HepG2 (cell line): Measurements from ENCODE around the gene UCKL1. TPM values are rescaled to one million over a fixed set of nuclear protein-coding genes. Genes with fewer than 3 reads are reported as not detected.
A peak's percentile ranks its signal among the peaks of the same experiment; 100 is the strongest.

Experiments
- ATAC-seq: fragments of 200-7000 bp; cut with Tn5 transposase; 3 replicates; pipeline ENCODE4 v1.9.1; 2020; ENCODE audit warnings: mild to moderate bottlenecking, moderate library complexity
- BruUV-seq: library from RNA; stranded (reverse); fragments of 400-500 nt; replicated peaks from 2 replicates; lab custom pipeline; 2021; lab: Mats Ljungman, UMichigan
- CTCF ChIA-PET: fragments of 300-600 bp; formaldehyde crosslinking; extraction: SDS; loops from one replicate; lab custom pipeline; 2021; ENCODE audit warnings: low total read pairs, inconsistent platforms, low intra/inter-chr PET ratio; lab: Yijun Ruan, JAX
- POLR2A ChIA-PET: fragments of 350-600 bp; sonication (Branson Sonifier 250); formaldehyde crosslinking; loops from one replicate; lab custom pipeline; 2020; ENCODE audit warnings: antibody characterized with exemption, inconsistent platforms; lab: Yijun Ruan, JAX
- DNase-seq: peaks from one replicate; pipeline ENCODE4 v3.0.0-alpha.2; 2015; ENCODE audit warnings: low spot score
- FAIRE-seq: peaks from 3 replicates; lab custom pipeline; 2011; peaks lifted over from hg19 to GRCh38; lab: Jason Lieb, UNC
- H2AFZ ChIP-seq: one replicate; pipeline ENCODE4 v1.6.1; 2011; ENCODE audit warnings: low read length, inconsistent platforms
- H3K27ac ChIP-seq: fragments of 300-600 bp; 3 replicates; pipeline ENCODE4 v1.8.0; 2011; ENCODE audit warnings: mixed run types, mild to moderate bottlenecking, mixed read lengths, low read length, inconsistent platforms; ENCODE audit not compliant: insufficient read depth; ENCODE audit errors: extremely low read length
- H3K27me3 ChIP-seq, 2 experiments: fragments of 200-600 bp in 1 of 2; 2 replicates in 1 of 2; 3 replicates in 1 of 2; pipeline versions ENCODE4 v1.6.0 to v1.8.0; 2011; ENCODE audit warnings: low read length in 2 of 2, mild to moderate bottlenecking in 2 of 2, moderate library complexity in 2 of 2, inconsistent platforms in 1 of 2; ENCODE audit not compliant: insufficient read depth in 2 of 2, control insufficient read depth in 1 of 2
- H3K36me3 ChIP-seq, 2 experiments: fragments of 200-600 bp in 1 of 2; replicated peaks in 1 of 2; 2 replicates in 1 of 2; 3 replicates in 1 of 2; pipeline versions ENCODE4 v1.5.1 to v1.8.0; 2011; ENCODE audit warnings: low read length in 2 of 2, inconsistent platforms in 1 of 2; ENCODE audit not compliant: insufficient read depth in 2 of 2, control insufficient read depth in 1 of 2
- H3K4me1 ChIP-seq: 2 replicates; pipeline ENCODE4 v1.5.1; 2012; ENCODE audit warnings: low read length, inconsistent platforms; ENCODE audit not compliant: insufficient read depth
- H3K4me2 ChIP-seq: 2 replicates; pipeline ENCODE4 v1.6.0; 2011; ENCODE audit warnings: low read depth, low read length, inconsistent platforms
- H3K4me3 ChIP-seq, 3 experiments: fragments of 200-600 bp in 1 of 3; sonication (generic), shearing (Covaris generic) in 1 of 3; replicated peaks in 1 of 3; 2 replicates each; pipeline ENCODE4 v1.5.1; 2011 to 2016; ENCODE audit warnings: low read length in 3 of 3, inconsistent platforms in 2 of 3, low read depth in 2 of 3, mild to moderate bottlenecking in 2 of 3, control low read depth in 1 of 3, mixed read lengths in 1 of 3; ENCODE audit not compliant: insufficient read depth in 1 of 3
- H3K79me2 ChIP-seq: one replicate; pipeline ENCODE4 v1.6.1; 2011; ENCODE audit warnings: low read length, inconsistent platforms; ENCODE audit not compliant: insufficient read depth
- H3K9ac ChIP-seq: 2 replicates; pipeline ENCODE4 v1.6.0; 2011; ENCODE audit warnings: mild to moderate bottlenecking, low read depth, low read length, inconsistent platforms; ENCODE audit not compliant: insufficient read depth
- H3K9me3 ChIP-seq: 2 replicates; pipeline ENCODE4 v1.5.1; 2012; ENCODE audit warnings: mild to moderate bottlenecking, low read length
- H4K20me1 ChIP-seq: 2 replicates; pipeline ENCODE4 v1.6.0; 2011; ENCODE audit warnings: inconsistent platforms, mild to moderate bottlenecking, low read length, moderate library complexity; ENCODE audit not compliant: insufficient read depth
- ATF6 ChIP-seq: sonication (generic); formaldehyde crosslinking; conservative IDR thresholded peaks from 2 replicates; pipeline ENCODE4 v1.4.0; 2020; ENCODE audit warnings: missing genetic modification reagents
- ATM ChIP-seq: fragments of 450-650 bp; IDR thresholded peaks from 2 replicates; pipeline ENCODE4 v1.7.1; 2017; ENCODE audit warnings: mild to moderate bottlenecking, borderline replicate concordance
- FOXP4 ChIP-seq: sonication (generic); formaldehyde crosslinking; IDR thresholded peaks from 2 replicates; pipeline ENCODE4 v1.4.0; 2020; ENCODE audit warnings: missing genetic modification reagents
- REXO4 ChIP-seq: sonication (generic); formaldehyde crosslinking; IDR thresholded peaks from 2 replicates; pipeline ENCODE4 v1.8.0; 2022; ENCODE audit warnings: missing genetic modification reagents, mild to moderate bottlenecking, borderline replicate concordance
- SRY ChIP-seq: sonication (generic); formaldehyde crosslinking; IDR thresholded peaks from 2 replicates; pipeline ENCODE4 v1.8.0; 2022; ENCODE audit warnings: mild to moderate bottlenecking, missing genetic modification reagents
- ZNF335 ChIP-seq: sonication (generic); formaldehyde crosslinking; IDR thresholded peaks from 2 replicates; pipeline ENCODE4 v1.4.0; 2020; ENCODE audit warnings: missing genetic modification reagents
- ZNF350 ChIP-seq: sonication (generic); formaldehyde crosslinking; IDR thresholded peaks from 2 replicates; pipeline ENCODE4 v1.4.0; 2020; ENCODE audit warnings: mild to moderate bottlenecking, low read depth, missing genetic modification reagents, borderline replicate concordance
- ZNF567 ChIP-seq: sonication (generic); formaldehyde crosslinking; IDR thresholded peaks from 2 replicates; pipeline ENCODE4 v1.8.1; 2023; ENCODE audit warnings: mild to moderate bottlenecking, missing genetic modification reagents, borderline replicate concordance
- WGBS: methylation state at CpG from one replicate; pipeline ENCODE4 v1.1.6; 2017; ENCODE audit warnings: low lambda C conversion rate; 5-methylcytosine and 5-hydroxymethylcytosine counted together
- in situ Hi-C: cut with HindIII; loops from 2 replicates; pipeline ENCODE4 v1.10.0; 2017; ENCODE audit warnings: low pct_unique_long_range_greater_than_20kb; ENCODE audit not compliant: extremely low pct_ligation_motif_present
- intact Hi-C: fragments of 100-400 bp; cut with micrococcal nuclease; formaldehyde crosslinking; loops from one replicate; pipeline ENCODE4 v1.10.0; 2022; ENCODE audit not compliant: unreplicated experiment
- polyA plus RNA-seq, 8 experiments: library from polyadenylated mRNA; depleted of rRNA in 3 of 8; stranded (reverse) in 7 of 8; unstranded in 1 of 8; fragments of >200 nt; fragmentation: Illumina TruSeq in 4 of 8; extraction: Trizol in 4 of 8; gene quantifications; 2 replicates each; pipeline versions ENCODE4 v1.2.1 to v1.2.3, GENCODE V29; 2011 to 2016; ENCODE audit warnings: low read depth in 4 of 8, missing spikeins in 1 of 8, mixed read lengths in 1 of 8; ENCODE audit not compliant: insufficient read depth in 1 of 8
- total RNA-seq, 5 experiments: library from RNA; depleted of rRNA; stranded (reverse); fragments of >200 nt; fragmentation: Illumina TruSeq; extraction: Trizol; gene quantifications; 2 replicates each; pipeline ENCODE4 v1.2.3, GENCODE V29; 2016; ENCODE audit warnings: low read depth in 1 of 5
- TF ChIP-seq, protein P1 (sequence below): sonication (generic); formaldehyde crosslinking; IDR thresholded peaks from 2 replicates; pipeline ENCODE4 v1.5.0; 2020; ENCODE audit warnings: mild to moderate bottlenecking, missing genetic modification reagents, borderline replicate concordance

UCKL1 gene
- total and polyA plus RNA-seq, 2 of the 13 experiments (the other 11 are each of a cell fraction or from before 2014, with no cell fraction given) = 50.2 to 126 TPM

DNA sequence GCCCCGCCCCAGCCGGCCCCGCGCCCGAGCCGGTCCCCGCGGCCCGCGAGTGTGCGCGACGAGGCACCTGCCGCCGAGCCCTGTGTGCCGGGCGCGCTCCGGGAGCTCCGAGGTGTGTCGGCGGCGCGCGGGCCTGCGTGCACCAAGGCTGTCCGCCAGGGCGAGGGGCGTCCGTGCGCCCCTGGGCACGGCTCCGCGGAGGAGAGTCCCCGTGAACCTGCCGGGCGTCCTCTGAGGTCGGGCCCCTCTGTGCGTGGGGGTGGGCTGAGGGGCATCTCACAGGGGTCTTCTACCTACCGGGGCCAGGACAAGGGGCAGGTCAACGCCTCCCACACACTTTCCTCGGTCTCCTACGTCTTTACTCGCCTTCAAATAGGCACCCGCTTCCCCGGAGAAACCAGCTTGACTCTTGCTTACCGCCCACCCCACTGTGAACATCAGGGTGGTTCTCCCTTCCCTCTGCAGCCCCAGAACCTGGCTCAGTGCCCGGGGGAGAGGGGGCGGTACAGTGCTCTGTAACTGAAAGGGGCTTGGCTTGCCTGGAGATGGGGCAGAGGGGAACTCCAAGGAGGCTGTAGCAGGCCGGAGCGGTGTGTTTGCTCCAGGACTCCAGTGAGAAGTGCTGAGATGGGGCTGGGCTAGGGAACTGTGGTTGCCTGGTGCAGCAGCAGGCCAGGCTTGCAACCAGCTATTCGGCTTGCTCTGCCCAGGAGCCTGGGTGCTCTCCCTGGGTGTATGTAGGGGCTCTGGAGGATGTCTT lies 23.5 kb upstream of the UCKL1 start, which contains the start of gene SAMD10:
Gene SAMD10, minus strand, starts transcription at position 86 of the 760 bp plus-strand sequence. CDS start 175 bp downstream, outside the sequence.
- Histone ChIP-seq H3K4me1 (peaks cover 42% of the 10 kb centered on the region), H4K20me1 (peaks cover 3% of the 10 kb centered on the region; the same call in 1 of the 2 replicates), H3K79me2 (peaks cover 26% of the 10 kb centered on the region), H3K4me3 (peak within 1 kb of the TSS; percentile 95 to 99 (median 97)), H3K27me3 (no peaks in the 10 kb centered on the region; a peak in 1 of 5 replicates), H3K4me2 (peak within 1 kb of the TSS; percentile 99), H3K9me3 (no peaks in the 10 kb centered on the region), H2AFZ (peak within 1 kb of the TSS; percentile 10), H3K27ac (peak within 1 kb of the TSS; percentile 81), H3K9ac (peak within 1 kb of the TSS; percentile 85), H3K36me3 (peaks cover 9 to 21% of the 10 kb centered on the region in 2 experiments)
- in situ Hi-C loops = loop anchor here (5.0 kb wide), 2 partner anchors 43 to 78 kb away; no protein-coding TSS in a partner anchor
- DNase-seq = peak; percentile 70
- POLR2A ChIA-PET = interaction anchor here (0.8 to 4.7 kb wide), 31 partner anchors 8 to 442 kb away, joined by 3 to 75 read pairs (median 7); partner anchors contain the start of genes ARFRP1, C20orf204, GMEB2 and LIME1
- FAIRE-seq = peak; percentile 44
- no TSS peak for BruUV-seq
- 1% methylated on average over 26 of the region's 52 CpGs for WGBS
- intact Hi-C loops = loop anchor here (1.0 to 2.0 kb wide), 2 partner anchors 78 to 141 kb away; no protein-coding TSS in a partner anchor
- CTCF ChIA-PET = interaction anchor here (1.9 to 3.2 kb wide), 2 partner anchors 77 to 140 kb away, joined by 11 to 33 read pairs; no protein-coding TSS in a partner anchor
- peak; percentile 39 for ATAC-seq
- TF ChIP-seq, protein P1, sequence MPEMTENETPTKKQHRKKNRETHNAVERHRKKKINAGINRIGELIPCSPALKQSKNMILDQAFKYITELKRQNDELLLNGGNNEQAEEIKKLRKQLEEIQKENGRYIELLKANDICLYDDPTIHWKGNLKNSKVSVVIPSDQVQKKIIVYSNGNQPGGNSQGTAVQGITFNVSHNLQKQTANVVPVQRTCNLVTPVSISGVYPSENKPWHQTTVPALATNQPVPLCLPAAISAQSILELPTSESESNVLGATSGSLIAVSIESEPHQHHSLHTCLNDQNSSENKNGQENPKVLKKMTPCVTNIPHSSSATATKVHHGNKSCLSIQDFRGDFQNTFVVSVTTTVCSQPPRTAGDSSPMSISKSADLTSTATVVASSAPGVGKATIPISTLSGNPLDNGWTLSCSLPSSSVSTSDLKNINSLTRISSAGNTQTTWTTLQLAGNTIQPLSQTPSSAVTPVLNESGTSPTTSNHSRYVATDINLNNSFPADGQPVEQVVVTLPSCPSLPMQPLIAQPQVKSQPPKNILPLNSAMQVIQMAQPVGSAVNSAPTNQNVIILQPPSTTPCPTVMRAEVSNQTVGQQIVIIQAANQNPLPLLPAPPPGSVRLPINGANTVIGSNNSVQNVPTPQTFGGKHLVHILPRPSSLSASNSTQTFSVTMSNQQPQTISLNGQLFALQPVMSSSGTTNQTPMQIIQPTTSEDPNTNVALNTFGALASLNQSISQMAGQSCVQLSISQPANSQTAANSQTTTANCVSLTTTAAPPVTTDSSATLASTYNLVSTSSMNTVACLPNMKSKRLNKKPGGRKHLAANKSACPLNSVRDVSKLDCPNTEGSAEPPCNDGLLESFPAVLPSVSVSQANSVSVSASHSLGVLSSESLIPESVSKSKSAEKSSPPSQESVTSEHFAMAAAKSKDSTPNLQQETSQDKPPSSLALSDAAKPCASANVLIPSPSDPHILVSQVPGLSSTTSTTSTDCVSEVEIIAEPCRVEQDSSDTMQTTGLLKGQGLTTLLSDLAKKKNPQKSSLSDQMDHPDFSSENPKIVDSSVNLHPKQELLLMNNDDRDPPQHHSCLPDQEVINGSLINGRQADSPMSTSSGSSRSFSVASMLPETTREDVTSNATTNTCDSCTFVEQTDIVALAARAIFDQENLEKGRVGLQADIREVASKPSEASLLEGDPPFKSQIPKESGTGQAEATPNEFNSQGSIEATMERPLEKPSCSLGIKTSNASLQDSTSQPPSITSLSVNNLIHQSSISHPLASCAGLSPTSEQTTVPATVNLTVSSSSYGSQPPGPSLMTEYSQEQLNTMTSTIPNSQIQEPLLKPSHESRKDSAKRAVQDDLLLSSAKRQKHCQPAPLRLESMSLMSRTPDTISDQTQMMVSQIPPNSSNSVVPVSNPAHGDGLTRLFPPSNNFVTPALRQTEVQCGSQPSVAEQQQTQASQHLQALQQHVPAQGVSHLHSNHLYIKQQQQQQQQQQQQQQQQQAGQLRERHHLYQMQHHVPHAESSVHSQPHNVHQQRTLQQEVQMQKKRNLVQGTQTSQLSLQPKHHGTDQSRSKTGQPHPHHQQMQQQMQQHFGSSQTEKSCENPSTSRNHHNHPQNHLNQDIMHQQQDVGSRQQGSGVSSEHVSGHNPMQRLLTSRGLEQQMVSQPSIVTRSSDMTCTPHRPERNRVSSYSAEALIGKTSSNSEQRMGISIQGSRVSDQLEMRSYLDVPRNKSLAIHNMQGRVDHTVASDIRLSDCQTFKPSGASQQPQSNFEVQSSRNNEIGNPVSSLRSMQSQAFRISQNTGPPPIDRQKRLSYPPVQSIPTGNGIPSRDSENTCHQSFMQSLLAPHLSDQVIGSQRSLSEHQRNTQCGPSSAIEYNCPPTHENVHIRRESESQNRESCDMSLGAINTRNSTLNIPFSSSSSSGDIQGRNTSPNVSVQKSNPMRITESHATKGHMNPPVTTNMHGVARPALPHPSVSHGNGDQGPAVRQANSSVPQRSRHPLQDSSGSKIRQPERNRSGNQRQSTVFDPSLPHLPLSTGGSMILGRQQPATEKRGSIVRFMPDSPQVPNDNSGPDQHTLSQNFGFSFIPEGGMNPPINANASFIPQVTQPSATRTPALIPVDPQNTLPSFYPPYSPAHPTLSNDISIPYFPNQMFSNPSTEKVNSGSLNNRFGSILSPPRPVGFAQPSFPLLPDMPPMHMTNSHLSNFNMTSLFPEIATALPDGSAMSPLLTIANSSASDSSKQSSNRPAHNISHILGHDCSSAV (CRISPR knock-in tag) = no peak
- TF ChIP-seq FOXP4 (CRISPR knock-in tag) = peak; percentile 10; the same call in 1 of the 2 replicates
- TF ChIP-seq SRY (CRISPR knock-in tag) = peak; percentile 78; the same call in 1 of the 2 replicates
- TF ChIP-seq ATF6 (CRISPR knock-in tag) = 0 out of 2 replicates have a peak, but pooled peaks have one; percentile 46
- peak; percentile 18; the same call in 1 of the 2 replicates for TF ChIP-seq ZNF350
- TF ChIP-seq ZNF335 (CRISPR knock-in tag) = no peak
- TF ChIP-seq REXO4 (CRISPR knock-in tag) = 0 out of 2 replicates have a peak, but pooled peaks have one; percentile 25
- peak; percentile 62; the same call in 1 of the 2 replicates for TF ChIP-seq ZNF567
- no peak for TF ChIP-seq ATM
